Smooth muscle cell of the brain vasculature (primary cell): Measurements from ENCODE around the gene OTUD6A.

ENCODE experiments used
- DNase-seq: peaks from one replicate; pipeline ENCODE4 v3.0.0-alpha.2; 2012; ENCODE audit warnings: low read depth, low spot score

OTUD6A gene

GRCh38 chrX:70062076-70062475, at the start of gene OTUD6A:
Gene OTUD6A (plus strand): TSS chrX:70062457. CDS start chrX:70062525, 68 bp downstream.
- no peak for DNase-seq

DNA sequence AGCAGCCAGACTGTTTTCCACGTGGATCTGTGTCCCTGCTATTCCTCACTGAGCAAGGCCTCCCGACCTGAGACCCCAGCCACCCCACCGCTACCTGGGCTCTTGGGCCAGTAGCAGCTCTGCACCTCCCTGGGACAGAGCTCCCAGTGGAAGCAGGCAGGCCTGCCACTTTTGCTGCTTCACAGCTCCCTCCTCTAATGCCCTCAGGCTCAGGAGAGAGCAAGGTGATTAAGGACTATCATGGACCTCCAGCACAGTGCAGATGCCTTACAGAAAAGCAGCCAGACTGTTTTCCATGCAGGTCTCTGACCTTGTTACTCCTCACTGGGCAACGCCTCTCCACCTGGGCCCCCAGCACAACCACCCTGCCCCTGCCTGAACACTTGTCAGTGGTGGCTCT, 49.5 kb upstream of the OTUD6A start:
- no peak for DNase-seq

GRCh38 chrX:70013466-70014381, 48.5 kb upstream of the OTUD6A start:
- DNase-seq: no peak

GRCh38 chrX:70016513-70016912, 45.7 kb upstream of the OTUD6A start:
- no peak for DNase-seq

DNA sequence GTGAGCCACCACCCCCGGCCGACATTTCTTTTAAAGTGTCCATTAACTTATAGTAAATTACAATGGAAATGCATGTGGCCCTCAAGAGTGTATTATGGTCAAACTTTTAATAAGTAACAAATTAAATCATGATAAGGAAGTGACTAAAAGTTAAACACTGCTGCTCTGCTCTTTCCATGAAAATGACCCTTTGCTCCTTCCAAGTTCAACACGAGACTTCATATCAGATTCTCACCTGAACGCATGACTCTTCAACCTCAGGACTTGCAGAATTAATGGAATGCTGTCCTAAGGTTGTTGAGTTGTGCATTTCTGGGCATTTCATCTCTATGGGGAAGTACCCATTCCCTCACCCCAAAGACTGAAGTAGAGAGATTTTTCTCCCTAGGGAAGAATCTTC, 39.6 kb upstream of the OTUD6A start:
- DNase-seq: no peak

DNA sequence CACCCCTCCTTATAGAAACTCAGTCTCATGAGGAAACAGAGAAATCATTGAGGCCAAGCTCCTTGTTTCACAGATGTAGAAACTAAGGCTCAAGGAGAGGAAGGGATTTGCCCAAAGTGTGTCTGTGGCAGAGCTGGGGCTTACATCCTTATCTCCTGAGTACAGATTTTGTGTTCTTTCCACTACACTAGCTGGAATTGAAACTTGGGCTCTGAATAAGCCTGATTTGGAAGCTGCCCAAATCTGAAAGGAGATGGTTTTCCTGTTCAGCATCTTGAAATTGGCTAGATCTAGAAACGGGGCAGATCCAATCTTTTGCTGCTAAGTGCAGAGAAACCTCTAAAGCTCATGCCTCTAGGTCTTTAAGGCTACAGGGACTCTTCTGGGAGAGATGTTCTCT, 36.8 kb upstream of the OTUD6A start:
- DNase-seq: no peak

DNA sequence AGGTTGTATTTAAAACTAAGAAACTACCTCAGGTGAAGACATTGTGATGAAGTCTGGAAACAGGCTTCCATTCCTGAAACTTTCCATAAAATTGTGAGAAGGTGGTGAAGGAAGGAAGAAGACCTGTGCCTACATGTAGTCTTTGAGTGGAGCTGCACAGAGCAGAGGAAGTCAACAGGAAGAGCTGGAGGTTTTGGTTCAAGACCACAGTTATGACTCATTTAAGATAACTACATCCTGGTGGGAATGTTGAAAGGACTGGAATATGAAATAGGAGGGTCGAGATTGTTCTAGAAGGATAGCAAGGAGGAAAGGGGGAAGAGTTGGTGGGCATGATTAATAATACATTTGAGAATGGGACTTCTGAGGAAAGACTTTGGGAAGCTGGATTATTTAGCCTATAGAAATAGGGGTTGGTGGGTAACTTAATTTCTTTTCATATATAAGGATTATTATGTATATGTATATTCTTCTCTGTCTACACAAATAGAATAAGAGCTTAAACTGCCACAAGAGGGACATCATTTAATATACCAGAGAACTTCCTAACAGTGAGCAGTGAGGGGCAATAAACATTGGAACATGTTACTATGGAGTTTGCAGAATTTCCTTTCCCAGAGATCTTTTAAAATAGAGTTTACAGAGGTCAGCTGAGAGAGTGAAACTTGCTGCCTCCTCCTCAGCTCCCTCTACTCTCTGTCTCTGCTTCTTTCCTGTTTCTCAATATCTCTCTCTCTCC, 36.0 kb upstream of the OTUD6A start:
- no peak for DNase-seq

GRCh38 chrX:70026851-70027200, 35.4 kb upstream of the OTUD6A start:
- DNase-seq: no peak

DNA sequence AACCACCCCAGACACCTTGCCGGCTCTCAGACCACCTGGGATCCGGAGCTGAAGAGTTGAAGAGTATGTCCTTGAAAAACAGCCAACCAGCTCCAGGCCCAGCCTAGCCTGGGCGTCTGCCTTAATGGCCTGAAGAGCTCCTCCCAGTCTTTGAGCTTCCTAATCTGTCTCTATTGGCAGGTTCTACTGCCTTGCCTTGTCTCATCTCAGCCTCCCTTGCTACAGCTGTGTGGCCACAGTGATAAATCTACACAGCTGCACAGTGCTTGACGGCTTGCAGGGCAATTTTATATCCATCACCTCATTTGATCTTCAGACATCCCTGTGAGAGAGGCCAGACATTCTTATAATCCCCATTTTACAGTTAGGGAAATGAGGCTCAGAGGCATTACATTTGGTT, 32.4 kb upstream of the OTUD6A start:
- DNase-seq: no peak

DNA sequence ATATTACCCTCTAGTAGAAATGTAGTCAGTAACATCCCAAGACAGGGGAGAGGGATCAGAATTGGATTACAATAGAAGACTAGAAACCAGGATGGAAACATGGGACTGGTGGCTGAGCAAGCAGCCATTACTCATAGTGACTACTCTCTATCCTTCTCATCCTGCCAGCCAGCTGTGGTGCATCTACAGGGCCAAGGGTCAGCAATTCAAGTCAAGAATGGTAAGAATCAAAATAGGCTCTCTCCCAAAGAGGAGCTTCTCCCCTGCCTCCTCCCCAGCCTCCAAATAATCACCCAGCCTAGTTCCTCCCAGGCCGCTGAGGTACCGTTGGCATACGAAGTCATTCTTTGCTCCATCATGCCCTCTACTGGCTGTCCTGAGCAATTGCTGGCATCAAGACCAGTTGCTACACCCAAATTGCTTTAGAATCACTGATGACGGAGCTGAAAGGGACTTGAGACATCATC, 31.9 kb upstream of the OTUD6A start:
- DNase-seq: no peak

DNA sequence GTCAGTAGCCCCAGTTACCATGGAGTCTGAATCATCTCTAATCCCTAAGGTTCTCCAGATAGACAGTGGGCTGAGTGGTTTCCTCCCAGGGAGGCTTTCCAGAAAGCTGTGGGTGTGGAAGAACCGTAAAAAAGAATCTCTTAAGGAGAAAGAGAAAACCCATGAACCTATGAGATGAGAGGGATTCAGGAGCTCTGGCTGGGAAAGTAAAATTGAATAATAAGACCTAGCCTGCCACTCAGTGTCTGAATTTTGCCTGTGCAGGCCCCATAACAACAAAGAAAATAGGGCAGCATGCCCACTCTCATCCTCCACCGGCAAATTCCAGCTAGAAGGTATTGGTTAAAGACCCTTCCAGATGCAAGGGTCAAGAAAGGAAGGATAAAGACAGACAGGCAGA, 29.5 kb upstream of the OTUD6A start:
- DNase-seq: no peak

- no peak for DNase-seq
These were observed 28.8 kb upstream of the OTUD6A start for GRCh38 chrX:70033348-70034051.

DNA sequence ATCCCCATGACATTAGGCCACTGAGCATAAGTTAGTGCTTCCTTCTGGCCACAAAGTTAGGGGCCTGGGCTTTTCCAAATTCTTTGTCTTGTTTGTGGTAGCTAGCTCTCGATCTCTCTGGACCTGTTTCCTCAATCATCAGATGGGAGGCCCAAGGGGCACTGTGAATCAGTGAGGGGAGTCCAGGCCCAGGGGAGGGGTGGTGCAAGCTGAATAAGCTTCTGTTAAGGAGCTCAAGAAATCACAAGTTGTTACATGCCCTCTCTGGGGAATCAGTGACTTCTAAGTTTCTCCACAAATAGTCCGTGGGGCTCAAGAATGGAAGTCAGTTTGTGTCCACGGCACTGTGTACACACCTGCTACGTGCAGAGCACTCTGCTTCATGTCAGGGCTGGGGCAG, 27.6 kb upstream of the OTUD6A start:
- DNase-seq: no peak

DNA sequence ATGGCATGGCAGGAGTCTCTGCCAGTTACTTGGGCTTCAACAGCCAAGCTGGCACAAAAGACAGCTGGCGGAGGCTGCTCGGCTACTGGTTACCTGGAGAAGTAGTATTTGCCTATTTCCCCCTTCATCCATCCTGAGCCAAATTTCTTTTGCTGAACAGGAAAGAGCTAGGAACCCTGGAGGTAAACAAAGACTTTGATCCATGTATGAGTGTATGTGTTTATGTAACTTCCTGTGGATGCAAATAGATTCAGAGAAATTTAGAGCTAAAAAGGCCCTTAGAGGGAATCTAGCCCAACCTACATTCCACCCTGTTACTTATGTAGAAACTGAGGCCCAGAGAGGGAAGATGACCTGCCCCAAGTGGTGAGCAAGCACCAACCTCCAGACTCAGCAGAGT, 23.7 kb upstream of the OTUD6A start:
- DNase-seq: no peak

GRCh38 chrX:70038951-70039350, 23.3 kb upstream of the OTUD6A start:
- no peak for DNase-seq

DNA sequence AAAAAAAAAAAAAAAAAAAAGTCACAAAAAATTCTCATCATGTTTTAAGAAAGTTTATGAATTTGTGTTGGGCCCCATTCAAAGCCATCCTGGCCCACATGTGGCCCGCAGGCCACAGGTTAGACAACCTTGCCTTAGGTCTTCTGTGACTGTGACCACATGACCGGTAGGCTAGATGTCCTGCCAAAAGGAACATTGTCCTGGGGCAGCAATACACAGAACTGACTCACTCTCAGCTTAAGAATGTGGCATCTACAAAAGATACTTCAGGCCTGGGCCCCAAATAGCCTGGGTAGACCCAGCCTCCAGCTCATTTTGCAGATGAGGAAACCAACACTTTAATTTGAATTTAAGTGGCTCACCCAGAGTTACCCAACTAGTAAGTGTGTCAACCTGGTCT, 22.5 kb upstream of the OTUD6A start:
- DNase-seq: no peak

DNA sequence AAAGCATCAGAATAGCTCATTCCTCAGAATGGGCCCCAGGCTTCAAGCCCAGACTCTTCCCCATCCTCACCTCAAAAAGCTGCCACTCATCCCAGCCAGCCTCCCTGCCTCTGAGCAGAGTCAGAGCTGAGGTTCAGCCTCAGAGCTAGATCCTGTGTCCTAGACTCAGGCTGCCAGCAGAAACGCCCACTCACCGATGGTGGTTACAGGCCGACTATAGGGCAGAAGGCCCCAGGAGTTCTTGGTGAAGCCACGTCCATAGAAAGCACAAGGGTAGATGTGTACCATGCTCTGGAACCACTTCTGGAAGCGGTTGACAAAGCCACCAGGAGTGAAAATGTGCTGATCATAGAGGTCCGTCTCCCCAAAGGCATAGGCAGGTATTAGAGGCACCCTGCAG, 20.3 kb upstream of the OTUD6A start:
- no peak for DNase-seq

GRCh38 chrX:70042399-70043371, 19.6 kb upstream of the OTUD6A start:
- DNase-seq: no peak

- DNase-seq: no peak
These were observed 18.6 kb upstream of the OTUD6A start for GRCh38 chrX:70043685-70044084.

GRCh38 chrX:70044541-70045245, 17.6 kb upstream of the OTUD6A start:
- DNase-seq: no peak
